GM13976 (cell line): Measurements from ENCODE around the gene ZNF710.
"Not testable (repeated sequence)": the region's sequence is repeated elsewhere in the genome, so short reads cannot be mapped to it uniquely, and the experiment has no call there.

Experiments
- DNase-seq: peaks from one replicate; pipeline ENCODE4 v3.0.0; 2012; ENCODE audit warnings: low spot score
- in situ Hi-C: fragments of 300-500 bp; cut with MboI; formaldehyde crosslinking; loops from one replicate; pipeline ENCODE4 v1.12.0; 2022; ENCODE audit warnings: low sequenced_read_pairs, mixed read lengths, inconsistent platforms; ENCODE audit not compliant: unreplicated experiment
- TF ChIP-seq, protein P1 (sequence below): IDR thresholded peaks from 2 replicates; pipeline ENCODE4 v1.5.1; 2012; ENCODE audit warnings: borderline replicate concordance, mild to moderate bottlenecking; ENCODE audit not compliant: insufficient read depth; ENCODE audit errors: extremely low read depth, missing control alignments, control extremely low read depth

ZNF710 gene, protein sequence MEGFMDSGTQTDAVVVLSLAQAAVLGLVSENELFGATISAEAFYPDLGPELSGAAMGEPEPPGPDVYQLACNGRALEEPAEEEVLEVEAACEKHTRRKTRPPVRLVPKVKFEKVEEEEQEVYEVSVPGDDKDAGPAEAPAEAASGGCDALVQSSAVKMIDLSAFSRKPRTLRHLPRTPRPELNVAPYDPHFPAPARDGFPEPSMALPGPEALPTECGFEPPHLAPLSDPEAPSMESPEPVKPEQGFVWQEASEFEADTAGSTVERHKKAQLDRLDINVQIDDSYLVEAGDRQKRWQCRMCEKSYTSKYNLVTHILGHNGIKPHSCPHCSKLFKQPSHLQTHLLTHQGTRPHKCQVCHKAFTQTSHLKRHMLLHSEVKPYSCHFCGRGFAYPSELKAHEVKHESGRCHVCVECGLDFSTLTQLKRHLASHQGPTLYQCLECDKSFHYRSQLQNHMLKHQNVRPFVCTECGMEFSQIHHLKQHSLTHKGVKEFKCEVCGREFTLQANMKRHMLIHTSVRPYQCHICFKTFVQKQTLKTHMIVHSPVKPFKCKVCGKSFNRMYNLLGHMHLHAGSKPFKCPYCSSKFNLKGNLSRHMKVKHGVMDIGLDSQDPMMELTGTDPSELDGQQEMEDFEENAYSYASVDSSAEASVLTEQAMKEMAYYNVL

DNA sequence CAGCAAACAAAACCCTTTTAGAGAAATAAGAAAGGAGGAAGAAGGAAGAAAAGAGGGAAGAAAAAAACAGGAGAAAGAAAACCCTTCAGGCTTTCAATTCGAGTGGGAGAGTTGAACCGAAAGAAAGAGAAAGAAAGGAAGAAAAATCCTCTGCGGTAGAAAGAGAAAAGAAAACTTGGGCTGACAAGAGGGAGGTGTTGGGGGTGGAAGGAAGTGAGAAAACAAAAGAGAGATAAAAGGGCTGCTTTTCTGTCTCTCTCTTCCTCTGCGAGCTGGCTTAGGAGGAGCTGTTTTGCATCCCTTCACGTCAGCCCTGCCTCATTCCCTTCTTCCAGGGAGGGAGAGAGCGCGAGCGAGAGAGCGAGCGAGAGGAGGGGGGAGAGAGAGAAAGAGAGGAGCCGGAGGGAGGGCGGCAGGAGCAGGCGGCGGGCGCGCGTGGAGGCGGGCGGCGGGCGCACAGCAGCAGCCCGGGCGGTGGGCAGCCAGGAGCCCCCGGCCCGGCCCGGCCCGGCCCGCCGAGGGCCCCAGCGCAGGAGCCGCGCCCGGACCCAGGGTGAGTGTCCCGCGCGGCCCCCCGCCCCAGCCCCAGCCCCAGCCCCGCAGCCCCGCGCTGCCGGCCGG lies at the start of gene ZNF710:
ZNF710 (plus strand) TSS at position 263 of the 621 bp plus-strand sequence. CDS start 65,814 bp downstream, outside the sequence.
- TF ChIP-seq, protein P1, sequence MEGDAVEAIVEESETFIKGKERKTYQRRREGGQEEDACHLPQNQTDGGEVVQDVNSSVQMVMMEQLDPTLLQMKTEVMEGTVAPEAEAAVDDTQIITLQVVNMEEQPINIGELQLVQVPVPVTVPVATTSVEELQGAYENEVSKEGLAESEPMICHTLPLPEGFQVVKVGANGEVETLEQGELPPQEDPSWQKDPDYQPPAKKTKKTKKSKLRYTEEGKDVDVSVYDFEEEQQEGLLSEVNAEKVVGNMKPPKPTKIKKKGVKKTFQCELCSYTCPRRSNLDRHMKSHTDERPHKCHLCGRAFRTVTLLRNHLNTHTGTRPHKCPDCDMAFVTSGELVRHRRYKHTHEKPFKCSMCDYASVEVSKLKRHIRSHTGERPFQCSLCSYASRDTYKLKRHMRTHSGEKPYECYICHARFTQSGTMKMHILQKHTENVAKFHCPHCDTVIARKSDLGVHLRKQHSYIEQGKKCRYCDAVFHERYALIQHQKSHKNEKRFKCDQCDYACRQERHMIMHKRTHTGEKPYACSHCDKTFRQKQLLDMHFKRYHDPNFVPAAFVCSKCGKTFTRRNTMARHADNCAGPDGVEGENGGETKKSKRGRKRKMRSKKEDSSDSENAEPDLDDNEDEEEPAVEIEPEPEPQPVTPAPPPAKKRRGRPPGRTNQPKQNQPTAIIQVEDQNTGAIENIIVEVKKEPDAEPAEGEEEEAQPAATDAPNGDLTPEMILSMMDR: no peak
- in situ Hi-C loops: no loop called here
- DNase-seq: peak; percentile 85

DNA sequence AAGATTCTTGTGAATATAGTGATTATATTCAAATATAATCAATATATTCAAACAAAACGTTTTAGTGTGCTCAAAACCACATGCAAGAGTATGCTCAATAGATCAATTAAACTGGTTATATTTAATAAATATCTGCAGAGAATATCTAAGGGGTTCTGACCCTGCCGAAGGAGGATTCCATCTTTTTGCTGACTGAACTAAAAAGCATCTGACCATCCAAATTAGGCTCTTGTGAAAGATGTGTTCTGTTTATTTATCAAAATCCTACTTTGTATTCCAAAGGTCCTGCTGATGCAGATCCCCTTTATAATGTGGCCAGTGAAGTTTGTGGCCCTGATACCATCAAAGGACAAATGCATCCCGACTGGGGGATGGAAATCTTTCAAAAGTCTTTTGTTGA lies 46.6 kb upstream of the ZNF710 start:
- in situ Hi-C loops: no loop called here
- TF ChIP-seq, protein P1: no peak
- DNase-seq: no peak

DNA sequence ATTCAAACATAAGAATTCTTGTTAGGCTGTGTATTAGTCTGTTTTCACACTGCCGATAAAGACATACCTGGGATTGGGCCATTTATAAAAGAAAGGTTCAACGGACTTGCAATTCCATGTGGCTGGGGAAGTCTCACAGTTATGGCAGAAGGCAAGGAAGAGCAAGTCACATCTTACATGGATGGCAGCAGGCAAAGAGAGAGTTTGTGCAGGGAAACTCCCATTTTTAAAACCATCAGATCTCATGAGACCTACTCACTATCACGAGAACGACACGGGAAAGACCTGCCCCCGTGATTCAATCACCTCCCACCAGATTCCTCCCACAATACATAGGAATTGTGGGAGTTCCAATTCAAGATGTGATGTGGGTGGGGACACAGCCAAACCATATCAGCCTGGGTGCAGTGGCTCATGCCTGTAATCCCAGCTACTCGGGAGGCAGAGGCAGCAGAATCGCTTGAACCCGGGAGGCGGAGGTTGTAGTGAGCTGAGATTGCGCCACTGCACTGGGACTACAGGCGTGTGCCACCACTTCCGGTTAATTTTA lies 45.6 kb upstream of the ZNF710 start:
- DNase-seq, in situ Hi-C loops: not testable (repeated sequence)

DNA sequence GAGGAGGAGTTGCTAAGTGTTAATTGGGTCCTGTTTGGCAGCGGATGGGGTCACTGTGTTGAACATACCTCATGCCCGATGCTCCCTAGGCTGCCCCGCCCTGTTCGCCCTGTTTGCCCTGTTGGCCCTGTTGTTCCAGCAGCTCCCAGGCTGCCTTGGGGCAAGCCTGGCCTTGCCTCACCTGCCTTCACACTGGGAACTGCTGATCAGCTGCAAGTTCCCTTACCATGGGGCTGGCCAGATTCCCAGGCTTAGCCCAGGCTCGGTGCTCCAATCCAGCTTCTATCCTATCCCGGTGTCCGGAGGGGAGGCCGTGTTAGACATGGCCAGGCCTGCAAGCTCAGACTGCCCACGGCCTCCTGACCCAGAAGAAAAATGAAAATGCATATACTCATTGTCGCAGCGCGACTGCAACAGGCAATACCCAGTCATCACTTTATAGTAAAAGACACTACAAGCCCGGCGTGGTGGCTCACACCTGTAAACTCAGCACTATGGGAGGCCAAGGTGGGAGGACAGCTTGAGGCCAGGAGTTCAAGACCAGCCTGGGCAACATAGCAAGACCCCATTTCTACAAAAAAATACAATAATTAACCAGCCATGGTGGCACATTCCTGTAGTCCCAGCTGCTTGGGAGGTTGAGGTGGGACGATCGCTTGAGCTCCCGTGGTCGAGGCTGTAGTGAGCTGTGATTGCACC lies 42.9 kb upstream of the ZNF710 start:
- in situ Hi-C loops: no loop called here
- no peak for DNase-seq
- TF ChIP-seq, protein P1: no peak

DNA sequence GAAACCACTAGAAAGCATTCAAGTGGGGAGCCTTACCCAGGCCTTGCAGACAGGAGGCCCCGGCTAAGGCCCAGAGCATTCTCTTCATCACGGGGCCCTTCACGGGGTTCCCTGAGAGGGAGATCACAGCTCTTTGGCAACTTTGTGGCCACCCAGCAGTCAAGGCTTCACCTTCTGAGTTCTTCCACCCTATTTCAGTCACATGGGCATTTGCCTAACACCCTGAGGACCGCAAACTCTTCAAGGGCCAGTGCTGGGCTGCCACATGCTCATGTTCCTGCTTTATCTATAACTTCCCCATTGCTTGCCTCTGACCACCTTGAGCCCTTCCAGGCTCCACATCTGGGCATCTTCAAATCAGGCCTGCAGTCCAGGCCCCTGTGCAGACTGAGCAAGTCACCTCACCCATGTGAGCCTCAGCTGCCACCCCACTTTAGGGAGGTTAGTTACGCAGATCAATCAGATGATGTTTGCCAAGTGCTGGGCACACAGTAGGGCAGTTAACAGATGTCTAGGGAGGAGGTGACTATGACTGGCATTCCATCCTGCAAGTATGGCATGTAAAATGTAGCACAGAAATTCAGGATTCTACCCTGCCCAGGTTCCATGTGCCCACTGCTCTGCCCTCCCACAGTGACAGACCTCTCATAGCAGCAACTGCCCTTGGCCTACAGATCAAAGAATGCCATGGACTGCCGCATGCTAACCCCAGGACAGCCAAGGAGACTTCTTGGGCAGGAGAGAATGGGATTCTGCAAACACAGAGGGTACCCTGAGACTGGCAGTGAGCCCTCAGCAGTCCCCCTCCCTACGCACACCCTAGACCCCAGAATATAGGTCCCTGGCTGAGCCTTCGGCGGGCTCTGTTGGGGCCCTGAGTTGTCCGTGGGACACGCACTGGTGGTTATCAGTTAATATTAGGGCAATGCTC lies 37.6 kb upstream of the ZNF710 start:
- in situ Hi-C loops: no loop called here
- TF ChIP-seq, protein P1: no peak
- no peak for DNase-seq

DNA sequence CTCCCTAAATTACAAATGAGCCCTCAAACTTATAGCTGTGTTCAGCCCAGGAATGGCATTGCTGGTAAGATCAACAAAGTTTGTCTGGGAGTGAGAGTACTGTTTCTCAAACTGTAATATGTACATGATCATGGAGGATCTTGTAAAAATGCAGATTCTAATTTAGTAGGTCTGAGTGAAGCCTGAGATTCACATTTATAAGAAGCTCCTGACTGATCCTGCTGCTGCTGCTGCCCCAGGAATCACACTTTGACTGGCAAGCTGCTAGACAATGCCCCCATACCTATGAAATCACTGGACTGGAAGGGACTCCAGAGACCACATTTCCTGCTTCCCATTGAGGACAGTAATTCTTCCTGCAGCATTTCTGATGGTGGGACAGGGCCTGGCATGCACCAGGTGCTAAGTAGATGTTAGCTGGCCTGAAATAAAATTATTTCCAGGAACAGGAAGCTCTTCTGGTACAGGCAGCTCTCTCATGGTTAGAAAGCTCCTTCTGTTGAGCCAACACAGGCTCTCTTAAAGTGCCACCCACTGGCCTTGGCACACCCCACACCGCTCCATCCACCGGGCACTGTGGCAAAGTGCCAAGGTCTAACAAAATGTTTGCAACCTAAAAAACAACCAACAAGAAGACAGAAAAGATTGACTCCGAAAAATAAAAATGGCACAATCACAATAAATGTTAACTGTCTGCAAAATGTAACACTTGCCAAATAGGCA lies 36.7 kb upstream of the ZNF710 start:
- TF ChIP-seq, protein P1: no peak
- DNase-seq: no peak
- in situ Hi-C loops: no loop called here
